ENCODE results near the gene C1QTNF12. TPM values are rescaled to one million over a fixed set of nuclear protein-coding genes. Genes with fewer than 3 reads are reported as not detected.

C1QTNF12 gene
- total RNA-seq, 2 experiments from 2014 or later = 2.6 to 4.9 TPM

GRCh38 chr1:1228596-1229321 lies 17.8 kb downstream of the C1QTNF12 start:
- ATAC-seq = no peak
- peaks cover 36% of the 10 kb centered on the region for H3K36me3 Mint-ChIP-seq (ENCODE audit: low read depth)
- no peaks in the 10 kb centered on the region for H3K9me3 Mint-ChIP-seq
- CTCF ChIA-PET = interaction anchor here (1.0 to 2.7 kb wide), 3 partner anchors 107 to 210 kb away, joined by 3 to 9 read pairs (median 3); no protein-coding TSS in a partner anchor
- DNase-seq = no peak
- intact Hi-C loops (cut with micrococcal nuclease) = no loop called here
- no peak overlapping the region for H3K27ac Mint-ChIP-seq
- H3K4me3 Mint-ChIP-seq = no peak overlapping the region
- no peak for TF ChIP-seq CTCF (IDR thresholded peaks at IDR 0.05)
- no peaks in the 10 kb centered on the region for H3K27me3 Mint-ChIP-seq
- peaks cover 28% of the 10 kb centered on the region for H3K4me1 Mint-ChIP-seq (ENCODE audit: low read depth)
- POLR2A ChIA-PET = interaction anchor here (1.4 to 7.9 kb wide), 3 partner anchors 13 to 107 kb away, joined by 3 to 64 read pairs (median 5); partner anchors contain the start of gene TNFRSF4

GRCh38 chr1:1228187-1228586 lies 18.3 kb downstream of the C1QTNF12 start:
- no peaks in the 10 kb centered on the region for H3K9me3 Mint-ChIP-seq
- DNase-seq = no peak
- ChIA-PET POLR2A (interaction anchor here (1.4 to 7.9 kb wide), 2 partner anchors 13 to 23 kb away, joined by 3 to 64 read pairs; partner anchors contain the start of gene TNFRSF4), CTCF (interaction anchor here (2.7 kb wide), 1 partner anchor 106 kb away, joined by 9 read pairs; no protein-coding TSS in a partner anchor)
- ATAC-seq = no peak
- H3K27me3 Mint-ChIP-seq = no peaks in the 10 kb centered on the region
- peaks cover 33% of the 10 kb centered on the region for H3K36me3 Mint-ChIP-seq (ENCODE audit: low read depth)
- intact Hi-C loops (cut with micrococcal nuclease) = no loop called here
- no peak for TF ChIP-seq CTCF (IDR thresholded peaks at IDR 0.05)
- no peak overlapping the region for H3K27ac Mint-ChIP-seq
- peaks cover 23% of the 10 kb centered on the region for H3K4me1 Mint-ChIP-seq (ENCODE audit: low read depth)
- H3K4me3 Mint-ChIP-seq = no peak overlapping the region

GRCh38 chr1:1227386-1227785 lies 19.1 kb downstream of the C1QTNF12 start:
- no peaks in the 10 kb centered on the region for H3K9me3 Mint-ChIP-seq
- no peak overlapping the region for H3K27ac Mint-ChIP-seq
- ChIA-PET CTCF (no interaction called here), POLR2A (interaction anchor here (1.0 to 7.9 kb wide), 3 partner anchors 12 to 23 kb away, joined by 3 to 64 read pairs (median 3); partner anchors contain the start of genes C1QTNF12 and TNFRSF4)
- H3K4me1 Mint-ChIP-seq (ENCODE audit: low read depth) = peaks cover 23% of the 10 kb centered on the region
- no peak for ATAC-seq
- no peak for DNase-seq
- no peaks in the 10 kb centered on the region for H3K27me3 Mint-ChIP-seq
- H3K4me3 Mint-ChIP-seq = no peak overlapping the region
- H3K36me3 Mint-ChIP-seq (ENCODE audit: low read depth) = peaks cover 40% of the 10 kb centered on the region
- intact Hi-C loops (cut with micrococcal nuclease) = no loop called here
- TF ChIP-seq CTCF (IDR thresholded peaks at IDR 0.05) = no peak

GRCh38 chr1:1226566-1227362 lies 19.8 kb downstream of the C1QTNF12 start:
- ATAC-seq (no peak), DNase-seq (no peak)
- POLR2A ChIA-PET = interaction anchor here (1.0 to 7.9 kb wide), 2 partner anchors 11 to 20 kb away, joined by 3 to 64 read pairs; partner anchors contain the start of genes C1QTNF12 and TNFRSF4
- intact Hi-C loops (cut with micrococcal nuclease) = no loop called here
- Mint-ChIP-seq H3K36me3 (ENCODE audit: low read depth) (peaks cover 42% of the 10 kb centered on the region), H3K4me1 (ENCODE audit: low read depth) (peaks cover 23% of the 10 kb centered on the region), H3K9me3 (no peaks in the 10 kb centered on the region), H3K4me3 (no peak overlapping the region), H3K27ac (no peak overlapping the region), H3K27me3 (no peaks in the 10 kb centered on the region)
- no peak for TF ChIP-seq CTCF (IDR thresholded peaks at IDR 0.05)
- CTCF ChIA-PET = interaction anchor here (0.9 kb wide), 1 partner anchor 106 kb away, joined by 3 read pairs; no protein-coding TSS in a partner anchor

Data from activated CD8-positive, alpha-beta T cell treated with anti-CD3 and anti-CD28 coated beads for 36 hours (primary cell).